H1 (cell line): ENCODE measurements around the gene CFAP54. TPM values are rescaled to one million over a fixed set of nuclear protein-coding genes. Genes with fewer than 3 reads are reported as not detected.

Experiments used
- BACH1 ChIP-seq: IDR thresholded peaks from 2 replicates; pipeline ENCODE4 v1.6.1; 2012; ENCODE audit warnings: low read length, improper control_type of control experiment
- BRCA1 ChIP-seq: IDR thresholded peaks from 2 replicates; pipeline ENCODE4 v1.6.1; 2012; ENCODE audit warnings: low read depth, low read length, improper control_type of control experiment
- CREB1 ChIP-seq: IDR thresholded peaks from 2 replicates; pipeline ENCODE4 v1.6.1; 2012; ENCODE audit warnings: inconsistent platforms
- NANOG ChIP-seq: IDR thresholded peaks from 2 replicates; pipeline ENCODE4 v1.6.1; 2011; ENCODE audit warnings: low read length, low read depth, mild to moderate bottlenecking, inconsistent platforms; ENCODE audit not compliant: insufficient read depth, poor library complexity, severe bottlenecking
- POLR2A ChIP-seq, 2 experiments: IDR thresholded peaks; 1 replicate in 1 of 2; 2 replicates in 1 of 2; pipeline ENCODE4 v1.6.1; 2011; ENCODE audit warnings: low read depth in 2 of 2, low read length in 2 of 2, mild to moderate bottlenecking in 2 of 2; ENCODE audit errors: control extremely low read depth in 1 of 2
- POLR2AphosphoS5 ChIP-seq: IDR thresholded peaks from 2 replicates; pipeline ENCODE4 v1.6.1; 2011; ENCODE audit warnings: low read depth, low read length
- SAP30 ChIP-seq: fragments of 300-600 bp; sonication (generic); IDR thresholded peaks from 2 replicates; pipeline ENCODE4 v1.7.1; 2012; ENCODE audit warnings: low read length, moderate library complexity, mild to moderate bottlenecking, inconsistent platforms; ENCODE audit not compliant: insufficient read depth, insufficient replicate concordance
- TAF1 ChIP-seq: IDR thresholded peaks from 2 replicates; pipeline ENCODE4 v1.6.1; 2011; ENCODE audit warnings: mild to moderate bottlenecking, low read depth, low read length
- polyA plus RNA-seq, 7 experiments: library from polyadenylated mRNA; depleted of rRNA in 3 of 7; stranded (reverse) in 5 of 7; unstranded in 2 of 7; fragments of >200 nt in 5 of 7; fragments of 200-250 nt in 2 of 7; gene quantifications; 1 replicate in 5 of 7; 2 replicates in 1 of 7; 4 replicates in 1 of 7; pipeline versions ENCODE4 v1.2.1 to v1.2.3, GENCODE V29; 2011 to 2013; ENCODE audit warnings: missing spikeins in 2 of 7, mixed read lengths in 2 of 7
- total RNA-seq: library from RNA; stranded (reverse); fragmentation: NEBNext Ultra II Directional; extraction: Animal tissue kit (Norgen Biotek cat#: 25700); gene quantifications from 2 replicates; pipeline ENCODE4 v1.2.1, GENCODE V29; 2021

The CFAP54 gene
- total and polyA plus RNA-seq, 2 of the 8 experiments (the other 6 are each of a cell fraction or from before 2014, with no cell fraction given) = 0.17 to 0.33 TPM

DNA sequence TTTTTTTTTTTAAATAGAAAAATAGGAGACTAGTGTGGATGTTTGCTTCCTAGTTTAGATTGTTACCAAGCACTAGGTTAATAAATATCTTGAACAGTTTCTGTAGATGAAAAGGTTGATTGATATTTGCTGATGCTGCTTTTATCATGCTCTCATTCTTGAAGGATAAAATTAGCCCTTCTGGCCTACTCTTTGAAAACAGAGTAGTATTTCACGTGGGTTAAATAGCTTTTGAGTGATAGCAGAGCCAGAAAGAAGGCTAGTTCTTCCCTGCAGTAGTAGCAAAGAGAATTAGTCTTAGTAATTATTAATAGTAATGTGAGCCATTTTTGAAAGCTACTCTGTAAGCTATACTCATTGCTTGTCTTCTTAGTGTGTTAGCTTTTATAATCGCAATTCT is 422.9 kb downstream of the CFAP54 start (continued):
- TF ChIP-seq NANOG = no peak
- TF ChIP-seq SAP30 = no peak
- no peak for TF ChIP-seq TAF1
- no peak for TF ChIP-seq POLR2A (IDR thresholded peaks at IDR 0.05; ENCODE audit: control extremely low read depth in 1 of 2, low read depth in 2 of 2, low read length in 2 of 2)
- TF ChIP-seq CREB1 = no peak
- TF ChIP-seq BRCA1 = no peak
- no peak for TF ChIP-seq POLR2AphosphoS5
- TF ChIP-seq BACH1 = no peak
